Inflammatory macrophage treated with lipopolysaccharide for 1 hour (primary cell): ENCODE results near the gene KLHL10.
A peak's percentile ranks its signal among the peaks of the same experiment; 100 is the strongest.
"Not testable (repeated sequence)": the region's sequence is repeated elsewhere in the genome, so short reads cannot be mapped to it uniquely, and the experiment has no call there.

Experiments used
- DNase-seq, 2 donors: peaks; one replicate each; pipeline ENCODE4 v3.0.0-alpha.2; 2020 to 2022

KLHL10 gene

GRCh38 chr17:41813699-41814124 is 23.9 kb upstream of the KLHL10 start:
- DNase-seq, result no peak

- DNase-seq, result no peak
Observed at GRCh38 chr17:41814195-41814594, 23.4 kb upstream of the KLHL10 start.

- no peak for DNase-seq
Observed at GRCh38 chr17:41816637-41817320, 20.8 kb upstream of the KLHL10 start.

GRCh38 chr17:41818024-41818423 is 19.6 kb upstream of the KLHL10 start:
- DNase-seq, result no peak

- DNase-seq, result no peak
Observed at GRCh38 chr17:41821776-41822175, 15.8 kb upstream of the KLHL10 start.

GRCh38 chr17:41822216-41823140 is 15.1 kb upstream of the KLHL10 start:
- DNase-seq, result no peak

- no peak for DNase-seq
Observed at GRCh38 chr17:41823141-41823524, 14.5 kb upstream of the KLHL10 start.

- DNase-seq, result no peak
Observed at GRCh38 chr17:41823580-41823979, 14.0 kb upstream of the KLHL10 start.

GRCh38 chr17:41824086-41824485 is 13.5 kb upstream of the KLHL10 start:
- no peak for DNase-seq

GRCh38 chr17:41825175-41825845 is 12.3 kb upstream of the KLHL10 start:
- DNase-seq, result no peak

GRCh38 chr17:41829961-41830360 is 7.7 kb upstream of the KLHL10 start:
- DNase-seq, result not testable (repeated sequence)

- DNase-seq, result peak; percentile 33 to 37
Observed at GRCh38 chr17:41835214-41835799, 2.3 kb upstream of the KLHL10 start.

GRCh38 chr17:41835800-41836549 is 1.6 kb upstream of the KLHL10 start, which contains the start of gene NT5C3B:
Gene NT5C3B, minus strand, starts transcription at chr17:41836232. Its CDS starts 39 bp downstream, at chr17:41836193.
- DNase-seq, result peak; percentile 6 to 9

GRCh38 chr17:41836550-41837196 is 952 bp upstream of the KLHL10 start:
- no peak for DNase-seq

- not testable (repeated sequence) for DNase-seq
Observed at GRCh38 chr17:41839448-41839847, 1.8 kb downstream of the KLHL10 start.

- not testable (repeated sequence) for DNase-seq
Observed at GRCh38 chr17:41840781-41841180, 3.2 kb downstream of the KLHL10 start.

GRCh38 chr17:41844971-41845370 is 7.3 kb downstream of the KLHL10 start:
- no peak for DNase-seq

GRCh38 chr17:41848788-41849187 is 11.2 kb downstream of the KLHL10 start:
- DNase-seq, result no peak

GRCh38 chr17:41849251-41849990 is 11.8 kb downstream of the KLHL10 start:
- DNase-seq, result no peak

GRCh38 chr17:41851382-41851781 is 13.8 kb downstream of the KLHL10 start:
- not testable (repeated sequence) for DNase-seq
